Left renal cortex interstitium (tissue), 4 donors: ENCODE data around the gene NEK3. TPM values are rescaled to one million over a fixed set of nuclear protein-coding genes. Genes with fewer than 3 reads are reported as not detected.

ENCODE experiments used
- polyA plus RNA-seq, 4 donors: library from polyadenylated mRNA; unstranded; fragments of 120-200 nt; gene quantifications; one replicate each; pipeline ENCODE4 v1.2.1, GENCODE V29; 2013; ENCODE audit not compliant: insufficient read length in 4 of 4

The NEK3 gene
- polyA plus RNA-seq, 4 donors, result 21.1 to 47.7 (median 29.1) TPM

Other genes starting within 250 kb of the NEK3 start
- gene ATP7B, start 148.1 kb downstream of the NEK3 start, polyA plus RNA-seq, result 10 to 100 TPM; 15.5 to 22.6 (median 18.8) TPM
- gene ALG11, start 147.2 kb downstream of the NEK3 start, polyA plus RNA-seq, result 10 to 100 TPM; 23.3 to 34.1 (median 31.2) TPM
- 10 to 100 TPM; 30.6 to 37.3 (median 33.2) TPM for gene UTP14C, start 134.9 kb downstream of the NEK3 start, polyA plus RNA-seq
- gene NEK5, start 30.5 kb downstream of the NEK3 start, polyA plus RNA-seq, result 1 to 10 TPM; 2.4 to 6.7 (median 4.1) TPM
- 1 to 10 TPM; 6.4 to 8.3 (median 7.9) TPM for gene THSD1, start 246.6 kb upstream of the NEK3 start, polyA plus RNA-seq